Measurements from ENCODE around the gene DFFB. TPM values are rescaled to one million over a fixed set of nuclear protein-coding genes. Genes with fewer than 3 reads are reported as not detected.
A peak's percentile ranks its signal among the peaks of the same experiment; 100 is the strongest.

The DFFB gene
- total and polyA plus RNA-seq, 8 donors = 3.3 to 8.6 (median 5.2) TPM

DNA sequence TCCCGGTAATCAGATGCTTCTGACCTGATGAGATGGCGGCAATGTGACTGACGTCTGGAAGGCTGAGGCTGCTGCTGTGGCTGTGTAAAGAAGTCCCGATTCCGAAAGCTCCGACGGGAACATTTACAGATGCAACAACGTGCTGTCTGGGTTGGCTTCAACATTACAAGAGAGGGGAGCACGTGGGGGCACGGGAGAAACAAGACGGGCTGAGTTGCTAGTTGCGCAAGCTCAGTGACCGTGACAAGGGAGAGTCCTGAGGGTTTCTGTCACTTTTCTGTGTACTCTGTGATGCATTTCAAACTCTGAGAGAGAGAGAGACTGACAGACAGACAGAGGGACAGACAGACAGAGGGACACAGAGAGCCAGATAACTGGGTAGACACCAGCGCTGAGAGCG is 35.4 kb upstream of the DFFB start:
- intact Hi-C loops (cut with DNase I) = no loop called here
- Histone ChIP-seq H3K36me3 (peaks cover 0 to 43% (median 8%) of the 10 kb centered on the region in 3 donors), H3K4me3 (no peak overlapping the region), H3K4me1 (no peaks in the 10 kb centered on the region), H3K27ac (no peak overlapping the region), H3K27me3 (no peaks in the 10 kb centered on the region), H3K9me3 (no peaks in the 10 kb centered on the region)
- ATAC-seq (no peak), DNase-seq (peak in 1 of 6 donors; percentile 18), FAIRE-seq (no peak)
- TF ChIP-seq, protein P1, sequence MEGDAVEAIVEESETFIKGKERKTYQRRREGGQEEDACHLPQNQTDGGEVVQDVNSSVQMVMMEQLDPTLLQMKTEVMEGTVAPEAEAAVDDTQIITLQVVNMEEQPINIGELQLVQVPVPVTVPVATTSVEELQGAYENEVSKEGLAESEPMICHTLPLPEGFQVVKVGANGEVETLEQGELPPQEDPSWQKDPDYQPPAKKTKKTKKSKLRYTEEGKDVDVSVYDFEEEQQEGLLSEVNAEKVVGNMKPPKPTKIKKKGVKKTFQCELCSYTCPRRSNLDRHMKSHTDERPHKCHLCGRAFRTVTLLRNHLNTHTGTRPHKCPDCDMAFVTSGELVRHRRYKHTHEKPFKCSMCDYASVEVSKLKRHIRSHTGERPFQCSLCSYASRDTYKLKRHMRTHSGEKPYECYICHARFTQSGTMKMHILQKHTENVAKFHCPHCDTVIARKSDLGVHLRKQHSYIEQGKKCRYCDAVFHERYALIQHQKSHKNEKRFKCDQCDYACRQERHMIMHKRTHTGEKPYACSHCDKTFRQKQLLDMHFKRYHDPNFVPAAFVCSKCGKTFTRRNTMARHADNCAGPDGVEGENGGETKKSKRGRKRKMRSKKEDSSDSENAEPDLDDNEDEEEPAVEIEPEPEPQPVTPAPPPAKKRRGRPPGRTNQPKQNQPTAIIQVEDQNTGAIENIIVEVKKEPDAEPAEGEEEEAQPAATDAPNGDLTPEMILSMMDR (IDR thresholded peaks at IDR 0.05) = no peak
- 80 to 84% methylated on average over 15 of the region's 15 CpGs for WGBS, 2 donors

DNA sequence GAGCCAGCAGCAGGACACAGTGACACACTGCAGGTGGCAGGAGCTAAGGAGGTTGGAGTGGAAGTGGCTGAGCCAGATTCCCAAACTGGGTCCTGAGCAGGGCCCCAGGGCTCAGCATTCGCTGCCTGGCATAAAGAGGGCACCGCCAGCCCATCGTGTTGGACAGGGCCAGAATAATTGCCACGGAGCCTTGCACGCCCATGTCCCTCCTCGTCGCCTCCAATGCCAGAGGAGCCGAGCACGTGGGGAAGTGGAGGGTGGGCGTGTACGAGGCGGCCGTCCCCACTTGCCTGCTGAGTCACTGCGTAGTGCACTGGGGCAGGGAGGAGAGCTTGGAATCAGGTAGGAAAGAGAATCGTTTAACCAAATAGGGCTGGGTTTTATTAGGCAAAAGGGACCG is 34.9 kb upstream of the DFFB start:
- 86 to 87% methylated on average over 16 of the region's 16 CpGs for WGBS, 2 donors
- DNase-seq = peak in 1 of 6 donors; percentile 30

DNA sequence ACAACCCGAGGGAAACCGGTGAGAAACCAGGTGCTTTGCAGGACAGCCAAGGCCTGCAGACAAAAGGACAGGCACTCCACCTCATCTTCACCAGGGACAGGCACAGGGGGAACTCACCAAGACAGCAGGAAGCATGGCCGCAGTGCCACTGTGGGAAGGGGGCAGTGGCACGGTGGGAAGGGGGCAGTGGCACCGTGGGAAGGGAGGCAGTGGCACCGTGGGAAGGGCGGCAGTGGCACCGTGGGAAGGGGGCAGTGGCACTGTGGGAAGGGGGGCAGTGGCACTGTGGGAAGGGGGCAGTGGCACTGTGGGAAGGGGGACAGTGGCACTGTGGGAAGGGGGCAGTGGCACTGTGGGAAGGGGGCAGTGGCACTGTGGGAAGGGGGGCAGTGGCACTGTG is 32.6 kb upstream of the DFFB start:
- Histone ChIP-seq H3K4me1 (no peaks in the 10 kb centered on the region), H3K36me3 (peaks cover 0 to 59% (median 12%) of the 10 kb centered on the region in 3 donors), H3K4me3 (no peak overlapping the region), H3K27ac (no peak overlapping the region), H3K9me3 (no peaks in the 10 kb centered on the region), H3K27me3 (no peaks in the 10 kb centered on the region)
- WGBS, 2 donors = 75 to 78% methylated on average over 8 of the region's 8 CpGs
- TF ChIP-seq, protein P1 (IDR thresholded peaks at IDR 0.05) = no peak
- intact Hi-C loops (cut with DNase I) = no loop called here
- FAIRE-seq (no peak), DNase-seq (peak in 1 of 6 donors; percentile 4), ATAC-seq (no peak)

More for the DNA sequence above, 34.9 kb upstream of the DFFB start:
- Histone ChIP-seq H3K27ac (no peak overlapping the region), H3K27me3 (no peaks in the 10 kb centered on the region), H3K9me3 (no peaks in the 10 kb centered on the region), H3K36me3 (peaks cover 0 to 48% (median 8%) of the 10 kb centered on the region in 3 donors), H3K4me3 (no peak overlapping the region), H3K4me1 (no peaks in the 10 kb centered on the region)
- intact Hi-C loops (cut with DNase I) = no loop called here
- TF ChIP-seq, protein P1 (IDR thresholded peaks at IDR 0.05) = no peak
- FAIRE-seq = no peak
- ATAC-seq = no peak

DNA sequence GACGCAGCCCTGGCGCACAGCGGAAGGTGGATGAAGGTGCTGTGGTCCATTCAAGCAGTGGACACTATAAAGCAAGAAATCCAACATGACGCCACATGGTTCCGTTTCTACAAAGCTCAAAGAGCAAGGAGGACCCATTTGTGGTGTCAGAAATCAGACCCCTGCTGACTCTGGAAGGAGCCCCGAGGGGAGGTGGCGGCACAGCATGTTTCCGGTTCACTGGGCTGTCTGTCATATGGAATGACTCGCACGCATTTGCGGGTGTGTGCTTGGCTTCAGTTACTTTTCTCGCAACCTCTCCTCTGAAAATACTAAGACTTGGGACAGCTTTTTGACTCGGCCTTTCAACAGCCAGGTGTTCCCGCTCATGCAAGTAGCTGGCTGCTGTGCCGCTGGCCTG is 31.9 kb upstream of the DFFB start:
- no peak for FAIRE-seq
- Histone ChIP-seq H3K36me3 (peaks cover 0 to 62% (median 16%) of the 10 kb centered on the region in 3 donors), H3K27me3 (no peaks in the 10 kb centered on the region), H3K4me3 (no peak overlapping the region), H3K9me3 (no peaks in the 10 kb centered on the region), H3K27ac (no peak overlapping the region), H3K4me1 (no peaks in the 10 kb centered on the region)
- intact Hi-C loops (cut with DNase I) = no loop called here
- no peak for ATAC-seq
- WGBS, 2 donors = 85 to 87% methylated on average over 15 of the region's 15 CpGs
- DNase-seq = peak in 1 of 6 donors; percentile 33
- TF ChIP-seq, protein P1 (IDR thresholded peaks at IDR 0.05) = no peak

DNA sequence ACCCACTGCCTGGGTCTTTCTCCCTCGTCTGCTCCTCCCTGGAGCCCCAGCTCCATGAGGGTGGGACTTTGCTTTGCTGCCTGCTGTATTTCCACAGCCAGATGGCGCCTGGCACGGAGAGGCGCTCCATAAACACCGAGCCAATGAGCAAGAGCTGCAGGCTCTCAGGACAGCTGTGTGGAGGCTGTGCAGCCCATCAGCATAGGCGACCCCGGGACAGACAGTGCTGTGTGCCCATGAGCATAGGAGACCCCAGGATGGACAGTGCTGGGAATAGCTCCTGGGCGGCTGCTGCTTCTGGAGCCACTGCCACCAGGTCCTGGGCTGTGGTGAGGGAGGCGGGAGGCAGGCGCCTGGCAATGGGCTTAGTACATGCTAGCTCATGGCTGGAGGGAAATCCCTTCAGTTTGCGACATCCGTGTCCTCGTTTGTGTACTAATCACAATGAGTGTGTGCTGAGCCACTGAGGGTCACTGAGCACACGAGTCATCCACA is 29.4 kb upstream of the DFFB start:
- 91 to 94% methylated on average over 14 of the region's 14 CpGs for WGBS, 2 donors
- TF ChIP-seq, protein P1 (IDR thresholded peaks at IDR 0.05) = no peak
- Histone ChIP-seq H3K4me1 (no peaks in the 10 kb centered on the region), H3K9me3 (no peaks in the 10 kb centered on the region), H3K27me3 (no peaks in the 10 kb centered on the region), H3K36me3 (peaks cover 0 to 63% (median 19%) of the 10 kb centered on the region in 3 donors), H3K4me3 (no peak overlapping the region), H3K27ac (no peak overlapping the region)
- no peak for ATAC-seq
- FAIRE-seq = no peak
- DNase-seq = peak in 1 of 6 donors; percentile 37
- intact Hi-C loops (cut with DNase I) = no loop called here

Measured in pancreas (tissue), 10 donors.